ENCODE data around the gene PALM. TPM values are rescaled to one million over a fixed set of nuclear protein-coding genes. Genes with fewer than 3 reads are reported as not detected.

The PALM gene
- polyA plus RNA-seq, 2 of the 4 experiments (the other 2 are of a cell fraction), result 3.0 to 15.7 TPM

GRCh38 chr19:765179-765738, 56.5 kb downstream of the PALM start (continued):
- TF ChIP-seq RNF2 (IDR thresholded peaks at IDR 0.05; ENCODE audit: borderline replicate concordance, low read depth), result no peak

- Histone ChIP-seq H3K27ac (peak overlapping the region; percentile 68 to 89), H3K4me1 (peaks cover 18% of the 10 kb centered on the region), H3K9me3 (no peaks in the 10 kb centered on the region), H3K4me3 (no peak overlapping the region), H3K4me2 (peak overlapping the region; percentile 42)
- ATAC-seq (peak; percentile 31 to 53; a peak in 4 of 6 replicates), FAIRE-seq (no peak), DNase-seq (ENCODE audit: low read depth in 1 of 2, low spot score in 1 of 2) (peak in 1 of 2 experiments; percentile 70)
- TF ChIP-seq JUN (IDR thresholded peaks at IDR 0.05), result 0 out of 5 replicates have a peak, but pooled peaks of 1 of the 2 experiments have one; percentile 12
- no peak for TF ChIP-seq USF2 (IDR thresholded peaks at IDR 0.05)
- no peak for TF ChIP-seq CEBPB (IDR thresholded peaks at IDR 0.05)
- peak; percentile 84 for TF ChIP-seq MAFK (IDR thresholded peaks at IDR 0.05; ENCODE audit: partially characterized antibody)
- no peak for TF ChIP-seq HDAC2 (IDR thresholded peaks at IDR 0.05)
- peak; percentile 29; the same call in 1 of the 2 replicates for TF ChIP-seq E2F6 (IDR thresholded peaks at IDR 0.05; ENCODE audit: borderline replicate concordance, low read depth)
- TF ChIP-seq FOSL2 (IDR thresholded peaks at IDR 0.05), result no peak
- TF ChIP-seq FOSL2 (CRISPR knock-in tag; IDR thresholded peaks at IDR 0.05), result peak; percentile 55
- peak; percentile 43; the same call in 1 of the 2 replicates for TF ChIP-seq MAX (IDR thresholded peaks at IDR 0.05)
- TF ChIP-seq BHLHE40 (IDR thresholded peaks at IDR 0.05; ENCODE audit: low read depth, low read length), result no peak
- POLR2A ChIA-PET, result interaction anchor here (2.4 kb wide), 1 partner anchor 16 kb away, joined by 15 read pairs; no protein-coding TSS in a partner anchor
- CTCF ChIA-PET, result interaction anchor here (1.6 to 3.1 kb wide), 2 partner anchors 16 to 59 kb away, joined by 10 to 18 read pairs; partner anchors contain the start of gene AZU1
- 32% methylated on average over 14 of the region's 14 CpGs for WGBS (ENCODE audit: missing lambda C conversion rate)
Observed at GRCh38 chr19:768424-768823, 59.7 kb downstream of the PALM start.

- no peak overlapping the region for H3K4me3 ChIP-seq
- no peaks in the 10 kb centered on the region for H3K9me3 ChIP-seq
- no peak for FAIRE-seq
- DNase-seq (ENCODE audit: low read depth in 1 of 2, low spot score in 1 of 2), result no peak
- ChIA-PET CTCF (interaction anchor here (0.7 to 3.1 kb wide), 16 partner anchors 9 to 214 kb away, joined by 3 to 18 read pairs (median 4); partner anchors contain the start of genes AZU1 and WDR18), POLR2A (interaction anchor here (0.6 to 2.4 kb wide), 2 partner anchors 17 to 27 kb away, joined by 3 to 15 read pairs; no protein-coding TSS in a partner anchor)
- no peak for ATAC-seq
- 88% methylated on average over 6 of the region's 6 CpGs for WGBS (ENCODE audit: missing lambda C conversion rate)
- H3K27ac ChIP-seq, result peak overlapping the region in 1 of 2 experiments; percentile 89; a peak in 5 of 6 replicates
- H3K4me2 ChIP-seq, result no peak overlapping the region
- peaks cover 18% of the 10 kb centered on the region for H3K4me1 ChIP-seq
- no peak for TF ChIP-seq USF2 (IDR thresholded peaks at IDR 0.05)
- no peak for TF ChIP-seq TP53 (CRISPR knock-in tag; IDR thresholded peaks at IDR 0.05)
- no peak for TF ChIP-seq TFCP2L1 (CRISPR knock-in tag; IDR thresholded peaks at IDR 0.05)
- TF ChIP-seq KDM1A (IDR thresholded peaks at IDR 0.05; ENCODE audit: low read depth), result no peak
- no peak for TF ChIP-seq FOSB (CRISPR knock-in tag; IDR thresholded peaks at IDR 0.05)
- TF ChIP-seq MAX (IDR thresholded peaks at IDR 0.05), result no peak
- TF ChIP-seq JUNB (IDR thresholded peaks at IDR 0.05), result no peak
- no peak for TF ChIP-seq NR3C1 (IDR thresholded peaks at IDR 0.05)
- no peak for TF ChIP-seq REST (IDR thresholded peaks at IDR 0.05)
- TF ChIP-seq HOXA7 (CRISPR knock-in tag; IDR thresholded peaks at IDR 0.05), result no peak
- TF ChIP-seq FOXS1 (CRISPR knock-in tag; IDR thresholded peaks at IDR 0.05), result no peak
- no peak for TF ChIP-seq CTCF (IDR thresholded peaks at IDR 0.05)
- no peak for TF ChIP-seq EP300 (IDR thresholded peaks at IDR 0.05)
- no peak for TF ChIP-seq GATA3 (IDR thresholded peaks at IDR 0.05; ENCODE audit: borderline replicate concordance)
- TF ChIP-seq CBX8 (IDR thresholded peaks at IDR 0.05), result no peak
- no peak for TF ChIP-seq PBX3 (IDR thresholded peaks at IDR 0.05)
- no peak for TF ChIP-seq FOSL2 (IDR thresholded peaks at IDR 0.05)
- TF ChIP-seq FOSL2 (CRISPR knock-in tag; IDR thresholded peaks at IDR 0.05), result no peak
Observed at GRCh38 chr19:769616-770015, 60.9 kb downstream of the PALM start.

Data from A549 (cell line).